GM10266 (cell line): ENCODE measurements around the gene TMEM45B.
"Not testable (repeated sequence)": the region's sequence is repeated elsewhere in the genome, so short reads cannot be mapped to it uniquely, and the experiment has no call there.

Experiments used
- DNase-seq: peaks from one replicate; pipeline ENCODE4 v3.0.0; 2012; ENCODE audit errors: extremely low spot score
- TF ChIP-seq, protein P1 (sequence below): IDR thresholded peaks from 2 replicates; pipeline ENCODE4 v1.5.1; 2012; ENCODE audit warnings: mild to moderate bottlenecking, low read depth; ENCODE audit not compliant: control insufficient read depth, insufficient read depth; ENCODE audit errors: missing control alignments

The TMEM45B gene

DNA sequence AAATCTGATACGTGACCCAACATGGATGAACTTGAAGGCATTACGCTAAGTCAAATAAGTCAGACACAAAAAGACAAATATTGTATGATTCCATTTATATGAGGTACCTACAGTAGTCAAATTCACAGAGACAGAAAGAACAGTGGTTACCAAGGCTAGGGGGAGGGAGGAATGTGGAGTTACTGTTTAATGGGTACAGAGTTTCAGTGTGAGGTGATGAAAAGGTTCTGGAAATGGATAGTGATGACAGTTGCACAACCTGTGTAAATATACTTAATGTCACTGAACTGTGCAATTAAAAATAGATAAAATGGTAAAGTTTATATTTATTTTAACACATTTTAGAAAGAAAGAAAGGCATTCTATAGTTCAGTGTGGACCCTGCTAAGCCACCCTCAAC is 24.1 kb upstream of the TMEM45B start:
- TF ChIP-seq, protein P1, sequence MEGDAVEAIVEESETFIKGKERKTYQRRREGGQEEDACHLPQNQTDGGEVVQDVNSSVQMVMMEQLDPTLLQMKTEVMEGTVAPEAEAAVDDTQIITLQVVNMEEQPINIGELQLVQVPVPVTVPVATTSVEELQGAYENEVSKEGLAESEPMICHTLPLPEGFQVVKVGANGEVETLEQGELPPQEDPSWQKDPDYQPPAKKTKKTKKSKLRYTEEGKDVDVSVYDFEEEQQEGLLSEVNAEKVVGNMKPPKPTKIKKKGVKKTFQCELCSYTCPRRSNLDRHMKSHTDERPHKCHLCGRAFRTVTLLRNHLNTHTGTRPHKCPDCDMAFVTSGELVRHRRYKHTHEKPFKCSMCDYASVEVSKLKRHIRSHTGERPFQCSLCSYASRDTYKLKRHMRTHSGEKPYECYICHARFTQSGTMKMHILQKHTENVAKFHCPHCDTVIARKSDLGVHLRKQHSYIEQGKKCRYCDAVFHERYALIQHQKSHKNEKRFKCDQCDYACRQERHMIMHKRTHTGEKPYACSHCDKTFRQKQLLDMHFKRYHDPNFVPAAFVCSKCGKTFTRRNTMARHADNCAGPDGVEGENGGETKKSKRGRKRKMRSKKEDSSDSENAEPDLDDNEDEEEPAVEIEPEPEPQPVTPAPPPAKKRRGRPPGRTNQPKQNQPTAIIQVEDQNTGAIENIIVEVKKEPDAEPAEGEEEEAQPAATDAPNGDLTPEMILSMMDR: no peak
- no peak for DNase-seq

- no peak for DNase-seq
- TF ChIP-seq, protein P1: no peak
Observed at GRCh38 chr11:129792663-129793062, 23.0 kb upstream of the TMEM45B start.

GRCh38 chr11:129795089-129795488 is 20.6 kb upstream of the TMEM45B start:
- TF ChIP-seq, protein P1: no peak
- no peak for DNase-seq

GRCh38 chr11:129798212-129798611 is 17.4 kb upstream of the TMEM45B start:
- no peak for DNase-seq
- TF ChIP-seq, protein P1: no peak

GRCh38 chr11:129800162-129800561 is 15.5 kb upstream of the TMEM45B start:
- DNase-seq: not testable (repeated sequence)

GRCh38 chr11:129800655-129801054 is 15.0 kb upstream of the TMEM45B start:
- TF ChIP-seq, protein P1: no peak
- DNase-seq: no peak

DNA sequence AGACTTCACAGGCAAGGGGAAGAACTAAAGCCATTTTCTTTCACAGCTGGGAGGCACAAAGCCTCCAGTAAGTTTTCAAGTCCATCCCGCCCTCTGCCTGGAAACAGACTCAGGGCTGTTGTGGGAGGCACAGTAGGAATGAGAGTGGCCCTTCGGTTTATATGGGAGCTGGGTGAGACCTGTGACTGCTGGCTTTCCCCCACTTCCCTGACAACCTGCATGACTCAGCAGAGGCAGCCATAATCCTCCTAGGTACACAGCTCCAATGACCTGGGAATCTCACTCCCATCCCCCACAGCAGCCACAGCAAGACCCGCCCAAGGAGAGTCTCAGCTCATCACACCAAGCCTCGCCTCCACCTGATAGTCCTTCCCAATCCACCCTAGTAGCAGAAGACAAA is 12.1 kb upstream of the TMEM45B start:
- TF ChIP-seq, protein P1: no peak
- no peak for DNase-seq

GRCh38 chr11:129804012-129804411 is 11.6 kb upstream of the TMEM45B start:
- DNase-seq: no peak
- TF ChIP-seq, protein P1: no peak

- DNase-seq: not testable (repeated sequence)
Observed at GRCh38 chr11:129808241-129808640, 7.4 kb upstream of the TMEM45B start.
